GM06990 (cell line): ENCODE data around the gene CCNY.

Source experiments
- DNase-seq: peaks from one replicate; pipeline ENCODE4 v3.0.0-alpha.2; 2011; ENCODE audit not compliant: insufficient read length; ENCODE audit errors: extremely low read depth
- H3K27me3 ChIP-seq: replicated peaks from 2 replicates; pipeline ENCODE4 v1.6.0; 2011; ENCODE audit warnings: low read length; ENCODE audit not compliant: control insufficient read depth, insufficient read depth
- H3K36me3 ChIP-seq: 2 replicates; pipeline ENCODE4 v1.5.1; 2011; ENCODE audit warnings: low read length; ENCODE audit not compliant: control insufficient read depth, insufficient read depth
- H3K4me3 ChIP-seq: replicated peaks from 2 replicates; pipeline ENCODE4 v1.5.1; 2011; ENCODE audit warnings: low read depth, mild to moderate bottlenecking, control low read depth, low read length
- CTCF ChIP-seq: IDR thresholded peaks from 2 replicates; pipeline ENCODE4 v1.5.1; 2011; ENCODE audit warnings: low read length, control low read depth, mild to moderate bottlenecking, inconsistent platforms; ENCODE audit not compliant: insufficient read depth, poor library complexity, severe bottlenecking

CCNY gene

GRCh38 chr10:35569836-35570235, 233.5 kb downstream of the CCNY start:
- TF ChIP-seq CTCF = no peak
- Histone ChIP-seq H3K4me3 (no peak overlapping the region), H3K36me3 (peaks cover 3% of the 10 kb centered on the region), H3K27me3 (no peaks in the 10 kb centered on the region)
- DNase-seq = no peak

- Histone ChIP-seq H3K4me3 (no peak overlapping the region), H3K27me3 (no peaks in the 10 kb centered on the region), H3K36me3 (peaks cover 3% of the 10 kb centered on the region)
- DNase-seq = no peak
- no peak for TF ChIP-seq CTCF
Measured at GRCh38 chr10:35570397-35570796, 234.1 kb downstream of the CCNY start.

GRCh38 chr10:35572583-35572982, 236.3 kb downstream of the CCNY start:
- no peak for DNase-seq
- no peak overlapping the region for H3K4me3 ChIP-seq
- H3K36me3 ChIP-seq = peaks cover 1% of the 10 kb centered on the region
- no peaks in the 10 kb centered on the region for H3K27me3 ChIP-seq
- TF ChIP-seq CTCF = no peak

GRCh38 chr10:35573796-35574195, 237.5 kb downstream of the CCNY start:
- DNase-seq = no peak
- Histone ChIP-seq H3K36me3 (peaks cover 1% of the 10 kb centered on the region), H3K4me3 (no peak overlapping the region), H3K27me3 (no peaks in the 10 kb centered on the region)
- TF ChIP-seq CTCF = no peak

GRCh38 chr10:35574924-35575352, 238.6 kb downstream of the CCNY start:
- Histone ChIP-seq H3K27me3 (no peaks in the 10 kb centered on the region), H3K36me3 (no peaks in the 10 kb centered on the region; the same call in 1 of the 2 replicates), H3K4me3 (no peak overlapping the region)
- peak; percentile 14 for TF ChIP-seq CTCF
- DNase-seq = no peak

- TF ChIP-seq CTCF = no peak
- Histone ChIP-seq H3K4me3 (no peak overlapping the region), H3K36me3 (no peaks in the 10 kb centered on the region; the same call in 1 of the 2 replicates), H3K27me3 (no peaks in the 10 kb centered on the region)
- no peak for DNase-seq
Measured at GRCh38 chr10:35575640-35576039, 239.3 kb downstream of the CCNY start.
